WTC11 (cell line): ENCODE measurements around the gene RBM26. TPM values are rescaled to one million over a fixed set of nuclear protein-coding genes. Genes with fewer than 3 reads are reported as not detected.

Source experiments
- ATAC-seq: fragments of 200-7000 bp; cut with Tn5 transposase; 2 replicates; pipeline ENCODE4 v1.10.0; 2021; ENCODE audit warnings: mild to moderate bottlenecking, moderate library complexity
- CTCF ChIA-PET: fragments of 300-600 bp; sonication (Branson Sonifier 250); formaldehyde crosslinking; loops from one replicate; lab custom pipeline; 2021; ENCODE audit warnings: antibody characterized with exemption; lab: Charles Lee
- POLR2A ChIA-PET: fragments of 350-600 bp; sonication (Branson Sonifier 250); formaldehyde crosslinking; loops from one replicate; lab custom pipeline; 2021; ENCODE audit warnings: antibody characterized with exemption; lab: Charles Lee
- DNase-seq: peaks from one replicate; pipeline ENCODE4 v3.0.0; 2021; ENCODE audit warnings: low spot score
- H3K27ac Mint-ChIP-seq: 2 replicates; pipeline ENCODE4 v1.8.0; 2021; ENCODE audit warnings: mixed read lengths
- H3K27me3 Mint-ChIP-seq: 2 replicates; pipeline ENCODE4 v1.8.0; 2021; ENCODE audit warnings: low read depth, mild to moderate bottlenecking, moderate library complexity, mixed read lengths
- H3K36me3 Mint-ChIP-seq: 2 replicates; pipeline ENCODE4 v1.8.0; 2021; ENCODE audit warnings: mixed read lengths
- H3K4me1 Mint-ChIP-seq: 2 replicates; pipeline ENCODE4 v1.8.0; 2022; ENCODE audit warnings: mixed read lengths
- H3K4me3 Mint-ChIP-seq: 2 replicates; pipeline ENCODE4 v1.8.0; 2021; ENCODE audit warnings: mild to moderate bottlenecking, moderate library complexity, mixed read lengths
- H3K9me3 Mint-ChIP-seq: 2 replicates; pipeline ENCODE4 v1.8.0; 2021; ENCODE audit warnings: mixed read lengths
- AFF4 ChIP-seq: sonication (generic); formaldehyde crosslinking; IDR thresholded peaks from 2 replicates; pipeline ENCODE4 v1.8.1; 2023; ENCODE audit warnings: mild to moderate bottlenecking, missing genetic modification reagents, borderline replicate concordance
- AR ChIP-seq: fragments of 250-450 bp; sonication (Bioruptor Pico); IDR thresholded peaks from 2 replicates; pipeline ENCODE4 v1.9.0; 2021; ENCODE audit warnings: mild to moderate bottlenecking
- ELF4 ChIP-seq: sonication (generic); formaldehyde crosslinking; IDR thresholded peaks from 2 replicates; pipeline ENCODE4 v1.8.1; 2022; ENCODE audit warnings: low read depth, mild to moderate bottlenecking, moderate library complexity, missing genetic modification reagents
- GABPB1 ChIP-seq: sonication (generic); formaldehyde crosslinking; IDR thresholded peaks from 2 replicates; pipeline ENCODE4 v1.8.1; 2023; ENCODE audit warnings: mild to moderate bottlenecking, missing genetic modification reagents
- GTF2I ChIP-seq: fragments of 250-450 bp; sonication (Bioruptor Pico); conservative IDR thresholded peaks from 2 replicates; pipeline ENCODE4 v1.4.0; 2021; ENCODE audit warnings: mild to moderate bottlenecking
- JAZF1 ChIP-seq: fragments of 250-450 bp; sonication (Bioruptor Pico); IDR thresholded peaks from 2 replicates; pipeline ENCODE4 v1.9.0; 2021; ENCODE audit warnings: moderate library complexity, mild to moderate bottlenecking, inconsistent platforms
- KAT7 ChIP-seq: sonication (generic); formaldehyde crosslinking; IDR thresholded peaks from 2 replicates; pipeline ENCODE4 v1.8.1; 2023; ENCODE audit warnings: missing genetic modification reagents, mild to moderate bottlenecking, borderline replicate concordance
- MAX ChIP-seq: sonication (generic); formaldehyde crosslinking; IDR thresholded peaks from 2 replicates; pipeline ENCODE4 v1.8.0; 2022; ENCODE audit warnings: mild to moderate bottlenecking, missing genetic modification reagents
- NFE2L1 ChIP-seq: sonication (generic); formaldehyde crosslinking; IDR thresholded peaks from 2 replicates; pipeline ENCODE4 v1.8.1; 2023; ENCODE audit warnings: missing genetic modification reagents
- NR2C2 ChIP-seq: sonication (generic); formaldehyde crosslinking; IDR thresholded peaks from 2 replicates; pipeline ENCODE4 v1.8.0; 2022; ENCODE audit warnings: mild to moderate bottlenecking, missing genetic modification reagents
- OVOL2 ChIP-seq: fragments of 250-450 bp; sonication (Bioruptor Pico); IDR thresholded peaks from 2 replicates; pipeline ENCODE4 v1.9.0; 2021; ENCODE audit warnings: mild to moderate bottlenecking, borderline replicate concordance
- RELA ChIP-seq: sonication (generic); formaldehyde crosslinking; IDR thresholded peaks from 2 replicates; pipeline ENCODE4 v1.8.1; 2022; ENCODE audit warnings: missing genetic modification reagents, mild to moderate bottlenecking, borderline replicate concordance
- SMAD3 ChIP-seq: sonication (generic); formaldehyde crosslinking; IDR thresholded peaks from 2 replicates; pipeline ENCODE4 v1.8.0; 2022; ENCODE audit warnings: missing genetic modification reagents, mild to moderate bottlenecking, borderline replicate concordance
- SMAD4 ChIP-seq: sonication (generic); formaldehyde crosslinking; IDR thresholded peaks from 2 replicates; pipeline ENCODE4 v1.8.0; 2022; ENCODE audit warnings: mild to moderate bottlenecking, missing genetic modification reagents
- ZNF219 ChIP-seq: sonication (generic); formaldehyde crosslinking; IDR thresholded peaks from 2 replicates; pipeline ENCODE4 v1.8.0; 2023; ENCODE audit warnings: missing genetic modification reagents, mild to moderate bottlenecking, borderline replicate concordance
- ZNF396 ChIP-seq: fragments of 250-450 bp; sonication (Bioruptor Pico); IDR thresholded peaks from 2 replicates; pipeline ENCODE4 v1.8.0; 2021; ENCODE audit warnings: mild to moderate bottlenecking, moderate library complexity, borderline replicate concordance
- ZNF512 ChIP-seq: sonication (generic); formaldehyde crosslinking; IDR thresholded peaks from 2 replicates; pipeline ENCODE4 v1.8.1; 2022; ENCODE audit warnings: missing genetic modification reagents, borderline replicate concordance
- ZNF671 ChIP-seq: fragments of 250-450 bp; sonication (Bioruptor Pico); IDR thresholded peaks from 2 replicates; pipeline ENCODE4 v1.8.0; 2021; ENCODE audit warnings: mild to moderate bottlenecking
- total RNA-seq: library from RNA; stranded (reverse); gene quantifications from 3 replicates; pipeline ENCODE4 v1.2.3, GENCODE V29; 2021
- TF ChIP-seq, protein P1 (sequence below): sonication (generic); formaldehyde crosslinking; IDR thresholded peaks from 2 replicates; pipeline ENCODE4 v1.8.1; 2022; ENCODE audit warnings: mild to moderate bottlenecking, missing genetic modification reagents, moderate library complexity, borderline replicate concordance
- TF ChIP-seq, protein P2 (sequence below): fragments of 200-600 bp; IDR thresholded peaks from 2 replicates; pipeline ENCODE4 v1.8.0; 2022; ENCODE audit warnings: antibody characterized with exemption

RBM26 gene
- total RNA-seq, 1 experiment from 2014 or later: 64.1 TPM

DNA sequence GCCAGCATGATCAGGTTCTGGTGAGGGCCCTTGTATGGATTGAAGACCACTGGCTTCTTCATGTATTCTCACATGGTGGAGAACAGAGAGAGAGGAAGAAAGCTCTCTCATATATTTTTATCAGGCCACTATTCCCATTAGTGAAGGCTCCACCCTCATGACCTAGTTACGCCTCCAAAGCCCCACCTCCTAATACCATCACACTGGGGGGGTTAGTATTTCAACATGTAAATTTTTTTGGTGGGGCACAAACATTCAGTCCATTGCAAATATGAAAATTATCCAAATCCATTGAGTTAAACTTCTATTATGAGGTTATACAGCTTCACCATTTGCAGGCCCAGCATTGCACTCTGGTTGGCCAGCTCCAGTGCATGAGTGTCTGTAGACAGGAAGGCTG is 33.2 kb upstream of the RBM26 start (continued):
- TF ChIP-seq AFF4 (CRISPR knock-in tag) (no peak), GABPB1 (CRISPR knock-in tag) (no peak)

- ATAC-seq: no peak
- Mint-ChIP-seq H3K27me3 (no peaks in the 10 kb centered on the region), H3K4me1 (peaks cover 6% of the 10 kb centered on the region), H3K36me3 (no peaks in the 10 kb centered on the region), H3K9me3 (no peaks in the 10 kb centered on the region), H3K27ac (no peak overlapping the region), H3K4me3 (no peak overlapping the region)
- no peak for DNase-seq
- ChIA-PET POLR2A (interaction anchor here (0.6 kb wide), 1 partner anchor 77 kb away, joined by 3 read pairs; no protein-coding TSS in a partner anchor), CTCF (no interaction called here)
- no peak for TF ChIP-seq ZNF512 (CRISPR knock-in tag)
- TF ChIP-seq SMAD3 (CRISPR knock-in tag): no peak
- TF ChIP-seq, all 79 proteins: peak for 0
Observed at GRCh38 chr13:79435561-79435990, 29.5 kb upstream of the RBM26 start.

DNA sequence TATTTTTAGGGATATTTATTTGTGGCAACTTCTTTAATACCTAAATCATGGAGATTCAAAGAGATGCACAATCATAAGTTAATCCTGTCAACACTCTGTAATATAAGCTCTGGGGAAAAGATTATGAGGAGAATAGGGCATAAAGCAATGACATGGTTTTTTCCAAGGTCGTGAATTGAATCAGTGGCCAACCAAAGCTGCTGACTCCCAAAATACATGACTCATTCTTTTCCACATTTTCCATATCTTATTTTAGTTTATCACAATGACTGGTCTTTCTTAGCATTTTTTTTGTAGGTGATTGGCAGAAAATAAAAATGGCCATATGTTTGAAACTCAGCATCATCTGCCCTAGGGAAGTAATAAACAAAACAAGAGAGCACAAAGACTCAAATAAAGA is 28.5 kb upstream of the RBM26 start:
- TF ChIP-seq SMAD4: no peak
- no peak for TF ChIP-seq OVOL2
- TF ChIP-seq RELA: no peak
- no peak for TF ChIP-seq ZNF396 (CRISPR knock-in tag)
- no peak for TF ChIP-seq KAT7 (CRISPR knock-in tag)
- no peak for TF ChIP-seq GABPB1 (CRISPR knock-in tag)
- TF ChIP-seq, protein P1, sequence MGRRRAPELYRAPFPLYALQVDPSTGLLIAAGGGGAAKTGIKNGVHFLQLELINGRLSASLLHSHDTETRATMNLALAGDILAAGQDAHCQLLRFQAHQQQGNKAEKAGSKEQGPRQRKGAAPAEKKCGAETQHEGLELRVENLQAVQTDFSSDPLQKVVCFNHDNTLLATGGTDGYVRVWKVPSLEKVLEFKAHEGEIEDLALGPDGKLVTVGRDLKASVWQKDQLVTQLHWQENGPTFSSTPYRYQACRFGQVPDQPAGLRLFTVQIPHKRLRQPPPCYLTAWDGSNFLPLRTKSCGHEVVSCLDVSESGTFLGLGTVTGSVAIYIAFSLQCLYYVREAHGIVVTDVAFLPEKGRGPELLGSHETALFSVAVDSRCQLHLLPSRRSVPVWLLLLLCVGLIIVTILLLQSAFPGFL (CRISPR knock-in tag): no peak
- TF ChIP-seq, protein P2, sequence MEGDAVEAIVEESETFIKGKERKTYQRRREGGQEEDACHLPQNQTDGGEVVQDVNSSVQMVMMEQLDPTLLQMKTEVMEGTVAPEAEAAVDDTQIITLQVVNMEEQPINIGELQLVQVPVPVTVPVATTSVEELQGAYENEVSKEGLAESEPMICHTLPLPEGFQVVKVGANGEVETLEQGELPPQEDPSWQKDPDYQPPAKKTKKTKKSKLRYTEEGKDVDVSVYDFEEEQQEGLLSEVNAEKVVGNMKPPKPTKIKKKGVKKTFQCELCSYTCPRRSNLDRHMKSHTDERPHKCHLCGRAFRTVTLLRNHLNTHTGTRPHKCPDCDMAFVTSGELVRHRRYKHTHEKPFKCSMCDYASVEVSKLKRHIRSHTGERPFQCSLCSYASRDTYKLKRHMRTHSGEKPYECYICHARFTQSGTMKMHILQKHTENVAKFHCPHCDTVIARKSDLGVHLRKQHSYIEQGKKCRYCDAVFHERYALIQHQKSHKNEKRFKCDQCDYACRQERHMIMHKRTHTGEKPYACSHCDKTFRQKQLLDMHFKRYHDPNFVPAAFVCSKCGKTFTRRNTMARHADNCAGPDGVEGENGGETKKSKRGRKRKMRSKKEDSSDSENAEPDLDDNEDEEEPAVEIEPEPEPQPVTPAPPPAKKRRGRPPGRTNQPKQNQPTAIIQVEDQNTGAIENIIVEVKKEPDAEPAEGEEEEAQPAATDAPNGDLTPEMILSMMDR: no peak
- no peak for TF ChIP-seq GTF2I (CRISPR knock-in tag)
- peaks cover 6% of the 10 kb centered on the region for H3K4me1 Mint-ChIP-seq
- no peaks in the 10 kb centered on the region for H3K27me3 Mint-ChIP-seq
- no peak for DNase-seq
- ATAC-seq: no peak
- POLR2A ChIA-PET: no interaction called here
- H3K4me3 Mint-ChIP-seq: no peak overlapping the region
- H3K9me3 Mint-ChIP-seq: no peaks in the 10 kb centered on the region
- CTCF ChIA-PET: no interaction called here
- H3K36me3 Mint-ChIP-seq: no peaks in the 10 kb centered on the region
- no peak overlapping the region for H3K27ac Mint-ChIP-seq

DNA sequence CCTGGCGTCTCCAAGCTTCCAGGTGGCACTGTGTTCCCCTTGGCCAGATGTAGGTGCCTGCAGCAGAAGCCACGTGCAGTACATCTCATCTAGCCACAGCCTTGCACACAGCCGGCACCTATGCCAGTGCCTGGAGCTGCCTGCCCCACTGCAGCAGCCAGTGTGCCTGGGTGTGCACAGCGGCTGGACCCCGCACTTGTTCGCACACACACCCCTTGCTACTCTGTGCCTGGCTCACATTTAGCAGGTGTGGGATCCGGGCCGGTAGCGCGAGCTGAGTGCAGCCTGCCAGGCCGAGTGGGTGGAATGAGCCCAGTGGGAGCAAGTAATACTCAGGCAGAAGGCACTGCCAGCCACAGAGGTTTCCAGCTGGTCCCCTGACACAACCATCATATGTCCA is 26.9 kb upstream of the RBM26 start:
- POLR2A ChIA-PET: interaction anchor here (1.2 kb wide), 1 partner anchor 48 kb away, joined by 4 read pairs; the partner anchor contains the start of gene NDFIP2
- TF ChIP-seq NFE2L1 (CRISPR knock-in tag) (no peak), NR2C2 (no peak), JAZF1 (CRISPR knock-in tag) (no peak), ZNF219 (CRISPR knock-in tag) (no peak), OVOL2 (no peak), ZNF671 (CRISPR knock-in tag) (no peak), ELF4 (CRISPR knock-in tag) (no peak), MAX (CRISPR knock-in tag) (no peak), AR (CRISPR knock-in tag) (no peak)

More for the DNA sequence above, 26.9 kb upstream of the RBM26 start:
- H3K36me3 Mint-ChIP-seq: no peaks in the 10 kb centered on the region
- no peak for DNase-seq
- no peaks in the 10 kb centered on the region for H3K27me3 Mint-ChIP-seq
- CTCF ChIA-PET: interaction anchor here (2.2 kb wide), 1 partner anchor 9 kb away, joined by 24 read pairs; no protein-coding TSS in a partner anchor
- no peaks in the 10 kb centered on the region for H3K9me3 Mint-ChIP-seq
- ATAC-seq: no peak
- H3K4me3 Mint-ChIP-seq: no peak overlapping the region
- peaks cover 6% of the 10 kb centered on the region for H3K4me1 Mint-ChIP-seq
- H3K27ac Mint-ChIP-seq: no peak overlapping the region
